Gastroesophageal sphincter (tissue), 3 donors: ENCODE data around the gene PCSK2.

Experiments
- CTCF ChIP-seq, 4 experiments: fragments of 200-600 bp in 2 of 4; fragments of 450-650 bp in 2 of 4; sonication (generic) in 1 of 4; IDR thresholded peaks; one replicate each; pipeline ENCODE4 v1.5.1; 2017 to 2019; ENCODE audit warnings: antibody characterized with exemption in 4 of 4, mild to moderate bottlenecking in 2 of 4, moderate library complexity in 2 of 4
- EP300 ChIP-seq: sonication (generic); formaldehyde crosslinking; IDR thresholded peaks from one replicate; pipeline ENCODE4 v1.6.1; 2017; ENCODE audit warnings: antibody characterized with exemption, mild to moderate bottlenecking
- POLR2A ChIP-seq, 2 donors: fragments of 450-650 bp; IDR thresholded peaks; one replicate each; pipeline ENCODE4 v1.6.1; 2017; ENCODE audit warnings: antibody characterized with exemption in 2 of 2, mild to moderate bottlenecking in 2 of 2, moderate library complexity in 1 of 2

- no peak for TF ChIP-seq POLR2A (IDR thresholded peaks at IDR 0.05)
- no peak for TF ChIP-seq CTCF (IDR thresholded peaks at IDR 0.05)
- TF ChIP-seq EP300: no peak
Observed at GRCh38 chr20:17315407-17316231, 88.8 kb downstream of the PCSK2 start.
